ENCODE measurements around the gene DNAAF8. TPM values are rescaled to one million over a fixed set of nuclear protein-coding genes. Genes with fewer than 3 reads are reported as not detected.

The DNAAF8 gene
- polyA plus RNA-seq, 3 donors, result 0.04 to 0.36 TPM; not detected in 1

DNA sequence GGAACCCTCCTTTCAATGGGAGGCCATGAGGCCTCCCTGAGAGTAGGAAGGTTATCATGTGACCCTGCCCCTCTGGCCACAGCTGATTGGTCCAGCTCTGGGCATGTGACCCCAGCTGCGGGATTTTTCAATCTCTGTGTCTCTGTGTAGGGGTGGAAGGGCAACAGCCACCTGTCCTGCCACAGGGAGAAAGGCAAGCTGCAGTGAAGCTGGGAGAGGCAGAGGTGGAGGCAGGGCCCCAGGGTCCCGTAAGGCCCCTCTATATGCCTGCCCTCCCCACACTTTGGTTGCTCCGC is 10.9 kb downstream of the DNAAF8 start:
- H4K20me1 ChIP-seq (ENCODE audit: insufficient read depth, low read length), result no peaks in the 10 kb centered on the region
- no peak overlapping the region for H3K4me2 ChIP-seq (replicated peaks; ENCODE audit: extremely low read depth, low read length, poor library complexity, severe bottlenecking)
- H3K27me3 ChIP-seq (ENCODE audit: control insufficient read depth in 2 of 2, insufficient read depth in 2 of 2, low read length in 2 of 2), result no peaks in the 10 kb centered on the region
- no peak overlapping the region for H3K4me3 Mint-ChIP-seq
- peaks cover 8 to 17% (median 12%) of the 10 kb centered on the region in 3 donors for H3K27me3 Mint-ChIP-seq (ENCODE audit: low read depth in 3 of 3)
- no peak overlapping the region for H3K9ac ChIP-seq (ENCODE audit: insufficient read depth, low read length, poor library complexity, severe bottlenecking)
- no peaks in the 10 kb centered on the region for H3K79me2 ChIP-seq (ENCODE audit: insufficient read depth, low read length)
- peaks cover under 1 to 2% of the 10 kb centered on the region in 2 donors for H3K36me3 Mint-ChIP-seq
- peaks cover 4 to 6% of the 10 kb centered on the region in 2 donors for H3K4me1 ChIP-seq (ENCODE audit: control insufficient read depth in 1 of 2, insufficient read depth in 2 of 2, low read length in 2 of 2)
- no peak for DNase-seq
- no peak overlapping the region for H3K27ac ChIP-seq (ENCODE audit: low read depth in 1 of 2, low read length in 2 of 2)
- H3K9me3 Mint-ChIP-seq, result no peaks in the 10 kb centered on the region
- 100% methylated on average over 2 of the region's 3 CpGs for WGBS (ENCODE audit: insufficient coverage)
- TF ChIP-seq, protein P1, sequence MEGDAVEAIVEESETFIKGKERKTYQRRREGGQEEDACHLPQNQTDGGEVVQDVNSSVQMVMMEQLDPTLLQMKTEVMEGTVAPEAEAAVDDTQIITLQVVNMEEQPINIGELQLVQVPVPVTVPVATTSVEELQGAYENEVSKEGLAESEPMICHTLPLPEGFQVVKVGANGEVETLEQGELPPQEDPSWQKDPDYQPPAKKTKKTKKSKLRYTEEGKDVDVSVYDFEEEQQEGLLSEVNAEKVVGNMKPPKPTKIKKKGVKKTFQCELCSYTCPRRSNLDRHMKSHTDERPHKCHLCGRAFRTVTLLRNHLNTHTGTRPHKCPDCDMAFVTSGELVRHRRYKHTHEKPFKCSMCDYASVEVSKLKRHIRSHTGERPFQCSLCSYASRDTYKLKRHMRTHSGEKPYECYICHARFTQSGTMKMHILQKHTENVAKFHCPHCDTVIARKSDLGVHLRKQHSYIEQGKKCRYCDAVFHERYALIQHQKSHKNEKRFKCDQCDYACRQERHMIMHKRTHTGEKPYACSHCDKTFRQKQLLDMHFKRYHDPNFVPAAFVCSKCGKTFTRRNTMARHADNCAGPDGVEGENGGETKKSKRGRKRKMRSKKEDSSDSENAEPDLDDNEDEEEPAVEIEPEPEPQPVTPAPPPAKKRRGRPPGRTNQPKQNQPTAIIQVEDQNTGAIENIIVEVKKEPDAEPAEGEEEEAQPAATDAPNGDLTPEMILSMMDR (IDR thresholded peaks at IDR 0.05), result no peak
- peaks cover 5 to 6% of the 10 kb centered on the region in 2 donors for H3K36me3 ChIP-seq (replicated peaks in 1 of 2; ENCODE audit: control insufficient read depth in 1 of 2, insufficient read depth in 2 of 2, low read length in 2 of 2)
- H2AFZ ChIP-seq (ENCODE audit: insufficient read depth, low read depth, low read length, poor library complexity, severe bottlenecking), result no peak overlapping the region
- peaks cover 10% of the 10 kb centered on the region for H3K4me1 Mint-ChIP-seq
- H3K9me3 ChIP-seq (replicated peaks in 1 of 2; ENCODE audit: control insufficient read depth in 1 of 2, insufficient read depth in 1 of 2, low read length in 2 of 2), result no peaks in the 10 kb centered on the region
- intact Hi-C loops (cut with micrococcal nuclease), result no loop called here
- no peak overlapping the region for H3K27ac Mint-ChIP-seq
- H3K4me3 ChIP-seq (replicated peaks in 1 of 3; ENCODE audit: low read depth in 2 of 3, low read length in 3 of 3), result no peak overlapping the region

DNA sequence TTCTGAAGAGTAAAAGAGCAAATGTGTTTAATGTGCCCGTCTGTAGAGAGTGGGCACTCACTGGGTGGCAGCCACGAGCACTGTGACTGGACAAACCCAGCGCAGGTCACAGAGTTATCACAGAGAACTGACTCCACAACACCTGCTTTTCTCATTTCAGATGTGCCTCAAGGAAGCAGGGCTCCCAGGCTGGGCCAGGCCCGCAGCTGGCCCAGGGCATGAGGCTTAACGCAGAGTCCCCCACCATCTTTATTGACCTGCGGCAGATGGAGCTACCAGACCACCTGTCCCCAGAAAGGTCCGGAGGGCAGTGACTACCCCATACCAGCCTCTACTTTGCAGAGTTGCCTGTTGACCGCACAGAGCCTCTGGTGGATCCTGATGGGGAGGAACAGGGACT is 11.9 kb downstream of the DNAAF8 start:
- no peak overlapping the region for H3K9ac ChIP-seq (ENCODE audit: insufficient read depth, low read length, poor library complexity, severe bottlenecking)
- H3K4me3 Mint-ChIP-seq, result no peak overlapping the region
- no peaks in the 10 kb centered on the region for H3K9me3 ChIP-seq (replicated peaks in 1 of 2; ENCODE audit: control insufficient read depth in 1 of 2, insufficient read depth in 1 of 2, low read length in 2 of 2)
- TF ChIP-seq, protein P1 (IDR thresholded peaks at IDR 0.05), result no peak
- no peaks in the 10 kb centered on the region for H3K9me3 Mint-ChIP-seq
- DNase-seq, result no peak
- H3K27ac ChIP-seq (ENCODE audit: low read depth in 1 of 2, low read length in 2 of 2), result no peak overlapping the region
- H3K27me3 ChIP-seq (ENCODE audit: control insufficient read depth in 2 of 2, insufficient read depth in 2 of 2, low read length in 2 of 2), result no peaks in the 10 kb centered on the region
- H4K20me1 ChIP-seq (ENCODE audit: insufficient read depth, low read length), result no peaks in the 10 kb centered on the region
- H3K27ac Mint-ChIP-seq, result no peak overlapping the region
- H3K4me2 ChIP-seq (replicated peaks; ENCODE audit: extremely low read depth, low read length, poor library complexity, severe bottlenecking), result no peak overlapping the region
- peaks cover 8 to 10% of the 10 kb centered on the region in 2 donors for H3K36me3 Mint-ChIP-seq
- H3K4me1 ChIP-seq (ENCODE audit: control insufficient read depth in 1 of 2, insufficient read depth in 2 of 2, low read length in 2 of 2), result peaks cover 4 to 6% of the 10 kb centered on the region in 2 donors
- no peak overlapping the region for H3K4me3 ChIP-seq (replicated peaks in 1 of 3; ENCODE audit: low read depth in 2 of 3, low read length in 3 of 3)
- peaks cover 10% of the 10 kb centered on the region for H3K4me1 Mint-ChIP-seq
- peaks cover 8 to 17% (median 12%) of the 10 kb centered on the region in 3 donors for H3K27me3 Mint-ChIP-seq (ENCODE audit: low read depth in 3 of 3)
- 97% methylated on average over 4 of the region's 8 CpGs for WGBS (ENCODE audit: insufficient coverage)
- peaks cover 12 to 16% of the 10 kb centered on the region in 2 donors for H3K36me3 ChIP-seq (replicated peaks in 1 of 2; ENCODE audit: control insufficient read depth in 1 of 2, insufficient read depth in 2 of 2, low read length in 2 of 2)
- H3K79me2 ChIP-seq (ENCODE audit: insufficient read depth, low read length), result no peaks in the 10 kb centered on the region
- H2AFZ ChIP-seq (ENCODE audit: insufficient read depth, low read depth, low read length, poor library complexity, severe bottlenecking), result no peak overlapping the region
- intact Hi-C loops (cut with micrococcal nuclease), result no loop called here
